Smooth muscle cell (in vitro differentiated cells): ENCODE results near the gene KIF14. TPM values are rescaled to one million over a fixed set of nuclear protein-coding genes. Genes with fewer than 3 reads are reported as not detected.

ENCODE experiments used
- DNase-seq: peaks from one replicate; lab custom pipeline; 2025; ENCODE audit not compliant: unreplicated experiment; lab: John Stamatoyannopoulos, UW
- H2AFZ ChIP-seq: fragments of 200-600 bp; sonication (generic); 2 replicates; pipeline ENCODE4 v1.6.0; 2016; ENCODE audit warnings: antibody characterized with exemption, low read depth, mild to moderate bottlenecking
- H3F3A ChIP-seq: fragments of 200-600 bp; sonication (generic); 2 replicates; pipeline ENCODE4 v1.6.0; 2017; ENCODE audit warnings: antibody characterized with exemption, low read depth
- H3K27ac ChIP-seq: fragments of 200-600 bp; sonication (generic); 2 replicates; pipeline ENCODE4 v1.5.1; 2016; ENCODE audit warnings: low read depth, mild to moderate bottlenecking
- H3K27me3 ChIP-seq: fragments of 200-600 bp; sonication (generic); 2 replicates; pipeline ENCODE4 v1.6.1; 2016; ENCODE audit warnings: low read depth, mild to moderate bottlenecking
- H3K36me3 ChIP-seq: fragments of 200-600 bp; sonication (generic); 2 replicates; pipeline ENCODE4 v1.5.1; 2016; ENCODE audit warnings: low read depth
- H3K4me1 ChIP-seq: fragments of 200-600 bp; sonication (generic); 2 replicates; pipeline ENCODE4 v1.5.1; 2016; ENCODE audit warnings: low read depth
- H3K4me2 ChIP-seq: fragments of 200-600 bp; sonication (generic); 2 replicates; pipeline ENCODE4 v1.6.0; 2016; ENCODE audit warnings: mild to moderate bottlenecking
- H3K4me3 ChIP-seq: fragments of 200-600 bp; sonication (generic); 2 replicates; pipeline ENCODE4 v1.5.1; 2016; ENCODE audit warnings: mild to moderate bottlenecking
- H3K79me2 ChIP-seq: fragments of 200-600 bp; sonication (generic); 2 replicates; pipeline ENCODE4 v1.6.0; 2016; ENCODE audit warnings: low read depth, mild to moderate bottlenecking
- H3K9ac ChIP-seq: fragments of 200-600 bp; sonication (generic); 2 replicates; pipeline ENCODE4 v1.6.0; 2016; ENCODE audit warnings: low read depth
- H3K9me3 ChIP-seq: fragments of 200-600 bp; sonication (generic); replicated peaks from 2 replicates; pipeline ENCODE4 v1.5.1; 2016; ENCODE audit warnings: low read depth
- H4K20me1 ChIP-seq: fragments of 200-600 bp; sonication (generic); 2 replicates; pipeline ENCODE4 v1.6.0; 2016; ENCODE audit warnings: low read depth
- CTCF ChIP-seq: fragments of 200-600 bp; sonication (generic); IDR thresholded peaks from 2 replicates; pipeline ENCODE4 v1.5.1; 2017; ENCODE audit warnings: borderline replicate concordance, mild to moderate bottlenecking, antibody characterized with exemption; ENCODE audit not compliant: insufficient read depth, poor library complexity, severe bottlenecking
- WGBS: methylation state at CpG from one replicate; pipeline ENCODE4 v1.1.7; 2016; ENCODE audit warnings: low lambda C conversion rate; 5-methylcytosine and 5-hydroxymethylcytosine counted together
- polyA plus RNA-seq: library from polyadenylated mRNA; unstranded; fragments of >200 nt; fragmentation: Nextera tagmentation; extraction: Ambion mirVana; gene quantifications from 2 replicates; pipeline ENCODE4 v1.2.1, GENCODE V29; 2016
- total RNA-seq: library from RNA; depleted of rRNA; stranded (reverse); fragments of >200 nt; gene quantifications from 2 replicates; pipeline ENCODE4 v1.2.3, GENCODE V29; 2014

Gene KIF14
- total and polyA plus RNA-seq, 2 experiments from 2014 or later, result 0.93 to 1.3 TPM

GRCh38 chr1:200668514-200669313, 48.2 kb upstream of the KIF14 start:
- Histone ChIP-seq H2AFZ (peak overlapping the region; percentile 71), H3K27ac (peak overlapping the region; percentile 100), H3K4me2 (peak overlapping the region; percentile 99), H3K9me3 (no peaks in the 10 kb centered on the region), H4K20me1 (no peaks in the 10 kb centered on the region), H3K79me2 (peaks cover 31% of the 10 kb centered on the region), H3F3A (peaks cover 13% of the 10 kb centered on the region), H3K36me3 (no peaks in the 10 kb centered on the region), H3K4me1 (peaks cover 20% of the 10 kb centered on the region), H3K4me3 (peak overlapping the region; percentile 84), H3K27me3 (no peaks in the 10 kb centered on the region), H3K9ac (peak overlapping the region; percentile 100)
- 21% methylated on average over 7 of the region's 7 CpGs for WGBS
- no peak for TF ChIP-seq CTCF
- no peak for DNase-seq

GRCh38 chr1:200666309-200666708, 45.8 kb upstream of the KIF14 start:
- H4K20me1 ChIP-seq, result no peaks in the 10 kb centered on the region
- TF ChIP-seq CTCF, result no peak
- no peak for DNase-seq
- no peaks in the 10 kb centered on the region for H3K36me3 ChIP-seq
- H3K4me2 ChIP-seq, result no peak overlapping the region
- no peak overlapping the region for H3K4me3 ChIP-seq
- H2AFZ ChIP-seq, result no peak overlapping the region
- 86% methylated on average over 8 of the region's 8 CpGs for WGBS
- H3F3A ChIP-seq, result peaks cover 12% of the 10 kb centered on the region
- H3K9ac ChIP-seq, result no peak overlapping the region
- H3K27me3 ChIP-seq, result no peaks in the 10 kb centered on the region
- H3K9me3 ChIP-seq, result no peaks in the 10 kb centered on the region
- H3K27ac ChIP-seq, result peak overlapping the region; percentile 1
- peaks cover 18% of the 10 kb centered on the region for H3K4me1 ChIP-seq
- H3K79me2 ChIP-seq, result peaks cover 32% of the 10 kb centered on the region

GRCh38 chr1:200665861-200666260, 45.3 kb upstream of the KIF14 start:
- no peak for TF ChIP-seq CTCF
- no peaks in the 10 kb centered on the region for H3K27me3 ChIP-seq
- H3K79me2 ChIP-seq, result peaks cover 28% of the 10 kb centered on the region
- no peak overlapping the region for H3K4me2 ChIP-seq
- no peak for DNase-seq
- H3F3A ChIP-seq, result peaks cover 7% of the 10 kb centered on the region
- no peaks in the 10 kb centered on the region for H3K36me3 ChIP-seq
- no peak overlapping the region for H2AFZ ChIP-seq
- no peaks in the 10 kb centered on the region for H4K20me1 ChIP-seq
- 81% methylated on average over 2 of the region's 2 CpGs for WGBS
- H3K4me3 ChIP-seq, result no peak overlapping the region
- H3K9ac ChIP-seq, result no peak overlapping the region
- H3K27ac ChIP-seq, result no peak overlapping the region
- H3K9me3 ChIP-seq, result no peaks in the 10 kb centered on the region
- H3K4me1 ChIP-seq, result peaks cover 13% of the 10 kb centered on the region

- Histone ChIP-seq H3K9ac (no peak overlapping the region), H4K20me1 (no peaks in the 10 kb centered on the region), H3K27me3 (no peaks in the 10 kb centered on the region), H3F3A (no peaks in the 10 kb centered on the region), H2AFZ (no peak overlapping the region), H3K4me3 (no peak overlapping the region), H3K4me2 (no peak overlapping the region), H3K79me2 (peaks cover 9% of the 10 kb centered on the region), H3K27ac (no peak overlapping the region), H3K4me1 (no peaks in the 10 kb centered on the region), H3K9me3 (no peaks in the 10 kb centered on the region), H3K36me3 (no peaks in the 10 kb centered on the region)
- no peak for DNase-seq
- TF ChIP-seq CTCF, result no peak
- WGBS, result 98% methylated on average over 6 of the region's 6 CpGs
Observed at GRCh38 chr1:200660719-200661118, 40.2 kb upstream of the KIF14 start.
